HG03060 (cell line): ENCODE results near the gene CISH.

ENCODE experiments used
- ATAC-seq: cut with Tn5 transposase; IDR thresholded peaks from one replicate; pipeline ENCODE4 v1.9.1; 2021; ENCODE audit warnings: low read depth, moderate number of reproducible peaks; ENCODE audit not compliant: unreplicated experiment

CISH gene

GRCh38 chr3:50637945-50638344 is 26.4 kb upstream of the CISH start:
- no peak for ATAC-seq

DNA sequence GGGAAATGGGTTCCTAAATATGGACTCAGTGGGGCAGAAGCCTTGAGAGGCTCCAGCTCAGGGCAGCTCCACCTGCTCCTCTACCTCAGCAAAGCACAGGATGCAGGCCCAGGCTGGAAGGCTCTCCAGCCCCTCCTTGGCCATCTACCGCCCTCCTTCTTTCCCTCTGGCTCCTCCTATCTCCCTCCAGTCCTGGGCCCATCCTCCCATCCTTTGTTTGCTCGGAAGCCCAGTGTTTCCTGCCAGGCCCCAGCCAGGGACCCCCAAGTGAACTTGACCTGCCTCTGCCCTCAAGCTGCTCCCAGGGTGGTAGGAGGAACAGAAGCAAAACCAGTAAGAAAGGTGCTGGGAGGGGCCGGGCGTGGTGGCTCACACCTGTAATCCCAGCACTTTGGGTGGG is 25.4 kb upstream of the CISH start:
- no peak for ATAC-seq

- ATAC-seq: no peak
Observed at GRCh38 chr3:50635066-50635465, 23.5 kb upstream of the CISH start.

- ATAC-seq: no peak
Observed at GRCh38 chr3:50633230-50633790, 21.7 kb upstream of the CISH start.

DNA sequence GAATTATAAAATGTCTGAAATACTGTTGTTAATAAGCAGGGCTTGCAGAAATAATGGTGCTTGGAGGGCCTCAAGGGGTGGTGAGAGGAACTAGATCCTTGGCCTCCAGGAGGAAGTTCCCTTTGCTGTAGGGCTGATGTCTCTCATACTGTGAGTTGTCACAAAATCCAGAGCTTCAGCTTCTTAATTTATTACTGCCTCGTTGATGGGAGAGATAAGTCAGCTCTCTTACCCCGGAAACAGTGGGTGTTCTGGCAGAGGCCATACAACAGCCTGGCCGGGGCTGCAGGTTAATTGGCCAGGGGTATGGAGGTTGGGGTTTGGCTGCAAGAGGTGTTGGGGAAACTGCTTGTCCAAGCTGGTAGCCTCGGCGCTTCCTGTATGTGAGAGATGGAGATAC is 20.9 kb upstream of the CISH start:
- ATAC-seq: no peak

GRCh38 chr3:50630877-50631276 is 19.3 kb upstream of the CISH start:
- no peak for ATAC-seq

DNA sequence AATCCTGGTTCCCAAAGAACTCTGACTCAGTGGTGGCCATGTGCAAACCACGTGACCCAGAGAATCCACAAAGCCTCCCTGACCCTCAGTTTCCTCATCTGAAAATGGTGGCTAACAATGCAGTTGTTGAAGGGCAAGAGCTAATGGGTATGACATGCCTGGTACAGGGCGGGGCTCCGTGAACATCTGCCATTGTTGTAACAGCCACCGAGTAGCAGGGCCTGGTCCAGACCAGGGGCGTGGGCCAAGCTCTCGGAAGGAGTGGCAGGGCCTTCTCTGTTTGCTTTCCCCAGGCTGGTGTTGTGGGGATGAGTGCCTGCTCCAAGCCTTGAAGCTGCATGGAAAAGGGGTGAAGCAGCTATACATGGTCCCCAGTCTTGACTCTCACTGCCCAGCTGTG is 18.8 kb upstream of the CISH start:
- ATAC-seq: no peak

DNA sequence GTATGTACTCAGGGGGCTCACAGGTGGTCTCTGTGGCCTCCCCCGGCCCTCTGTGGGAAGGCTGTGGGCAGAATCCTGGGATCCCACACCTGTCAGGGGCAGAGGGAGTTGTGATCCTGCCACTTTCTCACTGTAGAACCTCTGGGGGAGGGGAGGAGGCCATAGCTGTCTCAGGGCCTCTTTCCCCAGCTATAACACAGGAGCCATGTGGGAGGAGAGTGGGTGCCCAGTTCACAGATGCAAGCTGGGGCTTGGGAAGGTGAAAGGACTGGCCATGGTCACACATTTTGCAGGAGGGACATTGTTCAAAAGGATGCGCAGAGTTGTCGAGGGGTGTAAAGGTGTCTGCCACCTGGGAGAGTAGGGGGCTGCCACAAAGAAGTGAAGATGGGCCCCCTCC is 17.0 kb upstream of the CISH start:
- no peak for ATAC-seq

DNA sequence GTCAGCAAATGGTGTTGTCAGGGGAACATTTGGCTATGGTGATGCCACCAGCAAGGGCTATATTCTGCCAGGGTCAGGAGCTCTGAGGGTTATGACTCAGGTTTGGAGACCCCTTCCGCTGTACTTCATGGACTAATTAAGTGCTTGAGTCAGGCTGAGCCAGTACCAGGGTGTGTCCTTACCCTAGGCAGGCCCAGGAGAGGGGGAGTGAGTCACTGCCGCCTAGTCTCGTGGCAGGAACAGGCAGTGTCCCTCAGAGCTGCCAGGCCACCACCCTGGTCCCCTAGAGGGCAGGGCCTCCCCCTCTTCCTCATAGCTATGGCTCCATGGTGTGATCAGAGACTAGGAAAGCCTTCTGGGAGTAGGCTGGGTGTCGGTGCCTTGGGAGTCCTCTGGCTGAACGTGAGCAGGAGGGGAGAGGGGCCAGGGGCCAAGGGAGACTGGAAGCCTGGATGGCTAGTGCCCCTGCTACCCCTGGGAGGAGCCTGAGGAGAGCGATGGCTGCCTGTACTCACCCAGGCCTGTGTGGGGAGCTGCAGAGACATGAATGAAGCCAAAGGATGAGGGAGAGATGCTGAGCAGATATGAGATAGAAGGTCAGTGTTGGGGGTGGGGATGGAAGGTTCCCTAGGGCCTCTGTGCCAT is 16.0 kb upstream of the CISH start:
- no peak for ATAC-seq

DNA sequence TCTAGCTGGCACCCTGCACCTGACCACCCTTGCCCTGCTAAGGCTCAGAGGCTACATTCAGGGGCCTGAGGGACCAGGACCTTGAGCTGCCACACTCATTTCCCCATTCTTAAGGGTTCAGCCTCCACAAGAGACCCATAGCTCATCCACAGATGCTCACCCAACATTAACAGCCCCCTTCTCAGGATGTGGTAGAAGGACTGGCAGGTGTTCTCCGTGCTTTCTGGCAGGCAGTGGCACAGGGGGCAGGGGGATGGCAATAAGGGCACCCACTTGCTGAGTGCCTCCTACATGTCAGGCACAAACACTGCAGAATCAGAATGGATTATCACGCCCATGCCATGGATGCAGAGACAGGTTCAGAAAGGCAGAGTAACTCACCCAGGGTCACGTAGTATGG is 14.8 kb upstream of the CISH start:
- ATAC-seq: no peak

DNA sequence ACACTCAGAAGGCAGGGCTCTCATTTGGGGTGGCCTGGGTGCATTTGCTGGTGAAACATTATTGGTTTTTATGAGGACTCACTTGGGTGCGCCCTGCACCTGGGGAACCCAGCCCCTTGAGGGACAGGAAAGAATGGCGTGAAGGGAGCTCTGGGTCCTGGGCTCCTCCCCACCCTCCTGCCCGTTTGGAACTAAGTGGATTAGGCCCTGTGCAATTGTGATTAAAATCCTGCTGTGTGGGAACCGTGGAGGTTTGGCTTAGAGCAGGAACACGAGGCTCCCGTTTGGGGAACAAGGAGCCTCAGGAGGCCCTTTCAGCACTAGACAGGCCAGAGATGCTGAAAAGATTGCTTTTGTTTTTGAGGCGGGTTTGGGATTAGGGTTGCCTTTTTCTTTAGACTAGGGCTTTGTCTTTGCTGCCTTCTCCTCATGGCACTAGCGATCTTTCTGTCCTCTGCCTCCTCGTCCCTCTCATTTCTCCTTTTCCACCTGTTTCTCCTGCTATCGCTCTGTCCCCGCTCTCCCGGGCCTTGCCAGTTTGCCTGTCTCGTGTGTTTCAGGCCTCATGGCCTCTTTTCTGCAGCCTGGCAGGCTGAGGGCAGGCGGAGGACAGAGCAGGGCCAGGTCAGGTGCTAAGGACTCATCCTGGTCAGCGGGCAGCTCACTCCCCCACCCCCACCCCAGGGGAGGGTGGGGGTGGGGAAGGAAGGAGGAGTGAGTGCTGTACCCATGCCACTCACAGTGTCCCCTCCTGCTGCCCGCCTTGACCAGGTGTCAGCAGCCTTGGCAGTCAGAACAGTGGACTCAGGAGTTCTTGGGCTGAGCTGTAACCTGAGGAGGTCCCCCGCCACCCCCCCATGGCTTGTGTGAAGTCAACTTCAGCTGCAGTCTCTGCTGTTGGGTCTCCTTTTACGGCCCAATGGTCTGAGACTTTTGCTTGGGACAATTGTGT is 13.9 kb upstream of the CISH start:
- ATAC-seq: no peak

DNA sequence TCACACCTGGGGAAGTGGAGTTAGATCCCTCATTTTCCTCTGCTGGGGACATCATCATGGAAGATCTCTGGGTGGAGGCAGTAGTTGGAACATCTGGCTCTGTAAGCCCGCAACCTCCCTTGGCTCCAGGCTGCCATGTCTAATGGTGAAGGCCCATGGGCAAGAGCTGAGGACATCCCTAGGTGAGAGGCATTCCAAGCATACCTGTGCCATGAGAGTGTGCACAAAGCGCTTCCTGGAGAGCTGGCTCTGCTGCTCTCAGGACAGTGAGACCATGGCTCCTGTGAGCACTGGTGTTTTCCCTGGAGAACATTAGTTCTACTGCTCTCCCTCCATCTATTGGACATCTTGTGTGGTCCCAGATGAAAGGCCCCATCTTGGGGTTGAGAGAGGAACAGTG is 13.1 kb upstream of the CISH start:
- no peak for ATAC-seq

GRCh38 chr3:50623840-50624474 is 12.4 kb upstream of the CISH start:
- no peak for ATAC-seq

GRCh38 chr3:50622881-50623280 is 11.3 kb upstream of the CISH start:
- no peak for ATAC-seq

DNA sequence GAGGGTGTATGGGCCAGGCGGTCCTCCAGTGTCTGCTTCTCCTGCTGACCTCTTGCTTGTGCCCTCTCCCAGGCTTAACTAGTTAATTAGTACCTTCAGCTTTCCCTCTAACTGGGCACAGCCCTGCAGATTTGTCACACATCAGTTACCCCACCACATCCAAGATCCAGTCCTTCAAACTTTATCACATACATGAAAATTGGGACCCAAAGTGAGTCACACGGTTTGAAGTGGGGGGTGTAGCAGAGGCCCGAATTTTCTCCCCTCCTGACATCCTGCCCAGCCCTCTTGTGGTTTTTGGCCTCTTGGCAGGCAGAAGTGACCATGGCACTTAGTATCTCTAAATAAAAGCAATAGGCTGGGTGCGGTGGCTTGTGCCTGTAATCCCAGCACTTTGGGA is 9.2 kb upstream of the CISH start:
- ATAC-seq: no peak

DNA sequence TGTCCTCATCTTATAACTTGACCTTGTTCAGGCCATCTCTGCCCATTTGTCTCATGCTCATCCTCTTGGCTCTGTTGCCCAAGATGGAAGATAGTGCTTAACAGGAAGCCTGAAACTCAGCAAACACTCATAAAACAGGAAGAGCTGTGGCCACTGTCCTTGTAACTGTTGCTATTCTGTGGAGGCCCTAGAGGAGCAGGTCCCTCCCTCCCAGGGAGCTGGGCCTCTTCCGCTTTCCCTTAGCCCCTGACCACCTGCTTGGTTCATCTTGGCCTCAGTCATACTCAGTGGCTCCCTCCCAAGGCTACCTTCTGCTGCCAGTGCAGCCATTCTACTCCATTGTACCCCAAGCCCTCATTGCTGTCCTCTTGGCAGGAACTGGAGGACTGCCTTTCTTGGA is 8.8 kb upstream of the CISH start:
- ATAC-seq: no peak

DNA sequence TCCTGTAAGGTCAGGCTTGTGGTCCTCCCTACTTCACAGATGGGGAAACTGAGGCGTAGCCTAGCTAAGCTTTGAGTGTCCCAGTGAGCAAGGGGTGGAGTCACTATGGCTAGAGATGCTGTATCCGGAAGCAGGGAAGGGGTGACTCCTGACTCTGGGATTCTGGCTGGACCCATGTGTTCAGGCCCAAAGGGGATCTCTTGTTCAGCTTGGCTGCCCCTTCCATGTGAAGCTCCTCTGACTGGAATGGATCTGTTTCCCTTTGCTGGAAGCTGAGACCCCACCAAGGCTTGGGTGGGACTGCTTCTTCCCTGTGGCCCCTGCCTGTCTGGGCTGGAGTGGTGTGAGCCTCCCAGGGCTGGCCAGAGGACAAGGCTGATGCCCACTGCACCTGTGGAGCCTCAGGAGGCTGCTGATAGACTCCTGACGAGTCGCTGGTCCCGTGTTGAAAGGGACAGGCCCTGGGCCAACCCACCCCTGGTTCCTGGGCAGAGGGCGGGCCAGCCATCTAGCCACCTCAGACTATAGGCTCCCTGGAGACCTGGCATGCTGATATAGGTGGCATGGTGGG is 6.4 kb upstream of the CISH start:
- no peak for ATAC-seq

DNA sequence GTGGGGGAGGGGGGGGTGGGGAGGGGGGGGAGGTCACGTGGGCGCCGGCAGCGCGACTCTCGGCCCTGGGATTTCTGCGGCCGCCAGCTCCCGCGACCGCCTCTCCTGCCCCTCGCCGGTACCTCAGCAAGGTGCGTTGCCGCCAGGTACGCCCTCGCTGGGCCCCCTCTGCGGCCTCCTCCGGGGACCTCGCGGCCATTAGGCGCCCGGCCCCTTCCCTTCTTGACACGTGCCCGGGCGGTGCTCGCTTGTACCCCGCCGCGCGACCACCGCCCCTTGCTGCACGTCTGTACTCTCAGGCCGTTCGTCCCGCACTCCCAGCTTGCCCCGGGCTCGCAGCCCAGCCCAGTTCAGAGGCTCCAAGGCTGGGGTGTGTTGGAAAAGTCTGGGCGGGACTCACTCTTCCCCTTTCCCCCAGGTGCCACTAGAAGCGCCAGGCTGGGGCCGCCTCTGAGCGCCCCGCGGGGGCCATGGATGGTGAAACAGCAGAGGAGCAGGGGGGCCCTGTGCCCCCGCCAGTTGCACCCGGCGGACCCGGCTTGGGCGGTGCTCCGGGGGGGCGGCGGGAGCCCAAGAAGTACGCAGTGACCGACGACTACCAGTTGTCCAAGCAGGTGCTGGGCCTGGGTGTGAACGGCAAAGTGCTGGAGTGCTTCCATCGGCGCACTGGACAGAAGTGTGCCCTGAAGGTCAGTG is 5.7 kb upstream of the CISH start, which contains the start of gene MAPKAPK3:
MAPKAPK3 (plus strand) TSS at position 56 of the 696 bp plus-strand sequence; CDS start at position 471, 415 bp downstream.
- ATAC-seq: peak; percentile 1

- ATAC-seq: peak; percentile 63
Observed at GRCh38 chr3:50616770-50617095, 5.2 kb upstream of the CISH start.

- ATAC-seq: no peak
Observed at GRCh38 chr3:50616003-50616769, 4.6 kb upstream of the CISH start.
